Ishikawa (cell line): ENCODE results near the gene DOK3.

ENCODE experiments used
- CREB1 ChIP-seq: IDR thresholded peaks from 2 replicates; pipeline ENCODE4 v1.6.1; 2012; ENCODE audit warnings: low read depth
- EGR1 ChIP-seq: IDR thresholded peaks from 2 replicates; pipeline ENCODE4 v1.6.1; 2012
- MAX ChIP-seq: IDR thresholded peaks from 2 replicates; pipeline ENCODE4 v1.6.1; 2012
- RAD21 ChIP-seq: IDR thresholded peaks from 2 replicates; pipeline ENCODE4 v1.6.1; 2012; ENCODE audit warnings: low read depth
- TAF1 ChIP-seq: IDR thresholded peaks from 2 replicates; pipeline ENCODE4 v1.6.1; 2012; ENCODE audit warnings: low read depth, mild to moderate bottlenecking
- YY1 ChIP-seq: IDR thresholded peaks from 2 replicates; pipeline ENCODE4 v1.6.1; 2012; ENCODE audit warnings: low read depth
- ZBTB7A ChIP-seq: IDR thresholded peaks from 2 replicates; pipeline ENCODE4 v1.6.1; 2012; ENCODE audit warnings: low read depth
- TF ChIP-seq, protein P1 (sequence below): IDR thresholded peaks from 2 replicates; pipeline ENCODE4 v1.6.1; 2012; ENCODE audit warnings: low read depth, mild to moderate bottlenecking
- TF ChIP-seq, protein P2 (sequence below): IDR thresholded peaks from 2 replicates; pipeline ENCODE4 v1.6.1; 2012

DNA sequence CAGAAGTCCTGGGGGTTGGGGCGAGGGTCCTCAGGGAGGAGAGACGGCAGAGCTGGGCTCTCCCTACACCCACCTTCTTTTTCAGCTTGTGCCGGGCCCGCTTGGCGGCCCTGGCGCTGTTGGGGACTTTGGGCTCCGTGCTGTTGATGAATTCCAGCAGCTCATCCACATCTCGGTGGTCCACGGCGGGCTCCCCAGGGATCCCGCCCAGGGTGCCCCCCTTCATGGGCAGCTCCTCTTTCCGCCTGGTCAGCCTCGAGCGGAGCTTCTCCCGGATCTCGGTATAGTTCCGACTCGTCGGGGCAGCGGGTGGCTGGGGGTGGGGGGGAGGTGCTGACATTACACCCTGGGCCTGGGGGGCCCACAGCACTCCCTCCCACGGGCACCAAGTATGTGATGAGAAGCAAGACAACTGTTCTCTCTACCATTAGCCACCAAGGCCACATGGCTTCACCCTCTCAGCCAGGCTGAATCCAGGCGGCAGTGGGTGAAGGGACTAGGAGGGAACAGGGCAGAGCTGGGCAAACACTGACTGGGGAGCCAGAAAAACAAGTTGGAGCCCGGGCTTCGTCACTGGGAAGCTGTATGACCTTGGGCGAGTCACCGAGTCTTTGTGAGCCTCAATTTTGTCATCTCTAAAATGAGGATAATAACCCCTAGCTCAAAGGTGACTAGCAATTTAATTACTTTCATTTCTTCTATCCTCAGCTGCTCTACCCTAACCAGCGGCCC is 21.7 kb upstream of the DOK3 start:
- no peak for TF ChIP-seq MAX
- TF ChIP-seq, protein P1, sequence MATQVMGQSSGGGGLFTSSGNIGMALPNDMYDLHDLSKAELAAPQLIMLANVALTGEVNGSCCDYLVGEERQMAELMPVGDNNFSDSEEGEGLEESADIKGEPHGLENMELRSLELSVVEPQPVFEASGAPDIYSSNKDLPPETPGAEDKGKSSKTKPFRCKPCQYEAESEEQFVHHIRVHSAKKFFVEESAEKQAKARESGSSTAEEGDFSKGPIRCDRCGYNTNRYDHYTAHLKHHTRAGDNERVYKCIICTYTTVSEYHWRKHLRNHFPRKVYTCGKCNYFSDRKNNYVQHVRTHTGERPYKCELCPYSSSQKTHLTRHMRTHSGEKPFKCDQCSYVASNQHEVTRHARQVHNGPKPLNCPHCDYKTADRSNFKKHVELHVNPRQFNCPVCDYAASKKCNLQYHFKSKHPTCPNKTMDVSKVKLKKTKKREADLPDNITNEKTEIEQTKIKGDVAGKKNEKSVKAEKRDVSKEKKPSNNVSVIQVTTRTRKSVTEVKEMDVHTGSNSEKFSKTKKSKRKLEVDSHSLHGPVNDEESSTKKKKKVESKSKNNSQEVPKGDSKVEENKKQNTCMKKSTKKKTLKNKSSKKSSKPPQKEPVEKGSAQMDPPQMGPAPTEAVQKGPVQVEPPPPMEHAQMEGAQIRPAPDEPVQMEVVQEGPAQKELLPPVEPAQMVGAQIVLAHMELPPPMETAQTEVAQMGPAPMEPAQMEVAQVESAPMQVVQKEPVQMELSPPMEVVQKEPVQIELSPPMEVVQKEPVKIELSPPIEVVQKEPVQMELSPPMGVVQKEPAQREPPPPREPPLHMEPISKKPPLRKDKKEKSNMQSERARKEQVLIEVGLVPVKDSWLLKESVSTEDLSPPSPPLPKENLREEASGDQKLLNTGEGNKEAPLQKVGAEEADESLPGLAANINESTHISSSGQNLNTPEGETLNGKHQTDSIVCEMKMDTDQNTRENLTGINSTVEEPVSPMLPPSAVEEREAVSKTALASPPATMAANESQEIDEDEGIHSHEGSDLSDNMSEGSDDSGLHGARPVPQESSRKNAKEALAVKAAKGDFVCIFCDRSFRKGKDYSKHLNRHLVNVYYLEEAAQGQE: no peak
- TF ChIP-seq YY1: no peak
- TF ChIP-seq RAD21: no peak
- TF ChIP-seq, protein P2, sequence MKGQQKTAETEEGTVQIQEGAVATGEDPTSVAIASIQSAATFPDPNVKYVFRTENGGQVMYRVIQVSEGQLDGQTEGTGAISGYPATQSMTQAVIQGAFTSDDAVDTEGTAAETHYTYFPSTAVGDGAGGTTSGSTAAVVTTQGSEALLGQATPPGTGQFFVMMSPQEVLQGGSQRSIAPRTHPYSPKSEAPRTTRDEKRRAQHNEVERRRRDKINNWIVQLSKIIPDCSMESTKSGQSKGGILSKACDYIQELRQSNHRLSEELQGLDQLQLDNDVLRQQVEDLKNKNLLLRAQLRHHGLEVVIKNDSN: no peak
- no peak for TF ChIP-seq EGR1
- TF ChIP-seq TAF1: no peak
- no peak for TF ChIP-seq ZBTB7A
- no peak for TF ChIP-seq CREB1
